ENCODE data around the gene FLOT2. TPM values are rescaled to one million over a fixed set of nuclear protein-coding genes. Genes with fewer than 3 reads are reported as not detected.

The FLOT2 gene
- total and polyA plus RNA-seq, 10 of the 15 experiments (the other 5 are each of a cell fraction or from before 2014, with no cell fraction given): 56.8 to 302 (median 149) TPM

DNA sequence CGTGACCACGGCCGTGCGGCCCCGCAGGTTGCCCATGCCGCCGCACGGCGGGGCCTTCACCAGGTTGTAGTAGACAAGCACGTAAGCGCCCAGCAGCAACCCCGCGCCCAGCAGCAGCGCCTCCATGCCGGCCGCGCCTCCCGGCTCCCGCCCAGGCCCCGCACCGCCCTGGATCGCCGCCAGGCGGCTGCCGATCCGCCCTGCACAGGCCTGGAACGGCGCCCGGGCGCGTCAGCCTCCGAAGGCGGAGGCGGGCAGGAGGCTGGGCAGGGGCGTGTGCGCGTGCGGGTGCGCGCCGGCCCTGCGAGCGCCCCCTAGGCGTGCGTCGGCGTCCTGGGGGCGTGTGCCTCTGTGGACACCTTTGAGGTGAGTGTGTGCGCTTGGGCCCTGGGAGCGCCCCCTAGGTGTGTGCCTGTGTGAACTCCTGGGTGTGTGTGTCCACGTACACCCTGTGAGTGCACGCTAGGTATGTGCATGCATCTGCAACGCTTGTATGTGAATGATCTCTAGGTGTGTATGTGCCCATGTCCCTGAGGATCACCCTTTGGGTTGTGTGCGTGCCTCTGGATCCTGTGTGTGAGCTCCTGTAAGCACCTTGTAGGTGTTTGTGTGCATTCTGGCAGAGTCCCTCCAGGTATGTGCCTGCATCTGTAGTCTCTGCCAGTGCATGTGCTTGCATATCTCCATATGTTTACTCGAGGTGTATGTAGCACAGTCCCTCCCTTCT lies 5.4 kb upstream of the FLOT2 start, which contains the start of gene DHRS13 (continued):
- TF ChIP-seq, protein P1, sequence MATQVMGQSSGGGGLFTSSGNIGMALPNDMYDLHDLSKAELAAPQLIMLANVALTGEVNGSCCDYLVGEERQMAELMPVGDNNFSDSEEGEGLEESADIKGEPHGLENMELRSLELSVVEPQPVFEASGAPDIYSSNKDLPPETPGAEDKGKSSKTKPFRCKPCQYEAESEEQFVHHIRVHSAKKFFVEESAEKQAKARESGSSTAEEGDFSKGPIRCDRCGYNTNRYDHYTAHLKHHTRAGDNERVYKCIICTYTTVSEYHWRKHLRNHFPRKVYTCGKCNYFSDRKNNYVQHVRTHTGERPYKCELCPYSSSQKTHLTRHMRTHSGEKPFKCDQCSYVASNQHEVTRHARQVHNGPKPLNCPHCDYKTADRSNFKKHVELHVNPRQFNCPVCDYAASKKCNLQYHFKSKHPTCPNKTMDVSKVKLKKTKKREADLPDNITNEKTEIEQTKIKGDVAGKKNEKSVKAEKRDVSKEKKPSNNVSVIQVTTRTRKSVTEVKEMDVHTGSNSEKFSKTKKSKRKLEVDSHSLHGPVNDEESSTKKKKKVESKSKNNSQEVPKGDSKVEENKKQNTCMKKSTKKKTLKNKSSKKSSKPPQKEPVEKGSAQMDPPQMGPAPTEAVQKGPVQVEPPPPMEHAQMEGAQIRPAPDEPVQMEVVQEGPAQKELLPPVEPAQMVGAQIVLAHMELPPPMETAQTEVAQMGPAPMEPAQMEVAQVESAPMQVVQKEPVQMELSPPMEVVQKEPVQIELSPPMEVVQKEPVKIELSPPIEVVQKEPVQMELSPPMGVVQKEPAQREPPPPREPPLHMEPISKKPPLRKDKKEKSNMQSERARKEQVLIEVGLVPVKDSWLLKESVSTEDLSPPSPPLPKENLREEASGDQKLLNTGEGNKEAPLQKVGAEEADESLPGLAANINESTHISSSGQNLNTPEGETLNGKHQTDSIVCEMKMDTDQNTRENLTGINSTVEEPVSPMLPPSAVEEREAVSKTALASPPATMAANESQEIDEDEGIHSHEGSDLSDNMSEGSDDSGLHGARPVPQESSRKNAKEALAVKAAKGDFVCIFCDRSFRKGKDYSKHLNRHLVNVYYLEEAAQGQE (IDR thresholded peaks at IDR 0.05; ENCODE audit: low read depth, low read length): no peak; the same call in 1 of the 2 replicates
- TF ChIP-seq RBBP5 (conservative IDR thresholded peaks at IDR 0.05): no peak
- peak; percentile 46 for TF ChIP-seq ATF7 (IDR thresholded peaks at IDR 0.05; ENCODE audit: low read depth)
- TF ChIP-seq MLLT1 (IDR thresholded peaks at IDR 0.05): 0 out of 2 replicates have a peak, but pooled peaks have one; percentile 10
- TF ChIP-seq CHD2 (IDR thresholded peaks at IDR 0.05; ENCODE audit: borderline replicate concordance, low read depth, low read length): 0 out of 2 replicates have a peak, but pooled peaks have one; percentile 56
- TF ChIP-seq BCL11A (IDR thresholded peaks at IDR 0.05; ENCODE audit: low read depth, low read length): 0 out of 2 replicates have a peak, but pooled peaks have one; percentile 27
- no peak for TF ChIP-seq YBX1 (IDR thresholded peaks at IDR 0.05)
- TF ChIP-seq, protein P2, sequence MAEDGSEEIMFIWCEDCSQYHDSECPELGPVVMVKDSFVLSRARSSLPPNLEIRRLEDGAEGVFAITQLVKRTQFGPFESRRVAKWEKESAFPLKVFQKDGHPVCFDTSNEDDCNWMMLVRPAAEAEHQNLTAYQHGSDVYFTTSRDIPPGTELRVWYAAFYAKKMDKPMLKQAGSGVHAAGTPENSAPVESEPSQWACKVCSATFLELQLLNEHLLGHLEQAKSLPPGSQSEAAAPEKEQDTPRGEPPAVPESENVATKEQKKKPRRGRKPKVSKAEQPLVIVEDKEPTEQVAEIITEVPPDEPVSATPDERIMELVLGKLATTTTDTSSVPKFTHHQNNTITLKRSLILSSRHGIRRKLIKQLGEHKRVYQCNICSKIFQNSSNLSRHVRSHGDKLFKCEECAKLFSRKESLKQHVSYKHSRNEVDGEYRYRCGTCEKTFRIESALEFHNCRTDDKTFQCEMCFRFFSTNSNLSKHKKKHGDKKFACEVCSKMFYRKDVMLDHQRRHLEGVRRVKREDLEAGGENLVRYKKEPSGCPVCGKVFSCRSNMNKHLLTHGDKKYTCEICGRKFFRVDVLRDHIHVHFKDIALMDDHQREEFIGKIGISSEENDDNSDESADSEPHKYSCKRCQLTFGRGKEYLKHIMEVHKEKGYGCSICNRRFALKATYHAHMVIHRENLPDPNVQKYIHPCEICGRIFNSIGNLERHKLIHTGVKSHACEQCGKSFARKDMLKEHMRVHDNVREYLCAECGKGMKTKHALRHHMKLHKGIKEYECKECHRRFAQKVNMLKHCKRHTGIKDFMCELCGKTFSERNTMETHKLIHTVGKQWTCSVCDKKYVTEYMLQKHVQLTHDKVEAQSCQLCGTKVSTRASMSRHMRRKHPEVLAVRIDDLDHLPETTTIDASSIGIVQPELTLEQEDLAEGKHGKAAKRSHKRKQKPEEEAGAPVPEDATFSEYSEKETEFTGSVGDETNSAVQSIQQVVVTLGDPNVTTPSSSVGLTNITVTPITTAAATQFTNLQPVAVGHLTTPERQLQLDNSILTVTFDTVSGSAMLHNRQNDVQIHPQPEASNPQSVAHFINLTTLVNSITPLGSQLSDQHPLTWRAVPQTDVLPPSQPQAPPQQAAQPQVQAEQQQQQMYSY (CRISPR knock-in tag; IDR thresholded peaks at IDR 0.05): no peak
- no peak for TF ChIP-seq WRNIP1 (IDR thresholded peaks at IDR 0.05; ENCODE audit: borderline replicate concordance, low read depth, low read length)
- TF ChIP-seq NFIC (IDR thresholded peaks at IDR 0.05; ENCODE audit: low read depth, low read length): no peak
- peak; percentile 93 for TF ChIP-seq MXI1 (IDR thresholded peaks at IDR 0.05; ENCODE audit: low read depth, low read length)
- peak; percentile 42; the same call in 1 of the 2 replicates for TF ChIP-seq ZNF384 (IDR thresholded peaks at IDR 0.05; ENCODE audit: borderline replicate concordance, low read depth, low read length)
- no peak for TF ChIP-seq SUPT20H (IDR thresholded peaks at IDR 0.05; ENCODE audit: borderline replicate concordance, control insufficient read depth, low read depth, low read length)
- TF ChIP-seq, protein P3, sequence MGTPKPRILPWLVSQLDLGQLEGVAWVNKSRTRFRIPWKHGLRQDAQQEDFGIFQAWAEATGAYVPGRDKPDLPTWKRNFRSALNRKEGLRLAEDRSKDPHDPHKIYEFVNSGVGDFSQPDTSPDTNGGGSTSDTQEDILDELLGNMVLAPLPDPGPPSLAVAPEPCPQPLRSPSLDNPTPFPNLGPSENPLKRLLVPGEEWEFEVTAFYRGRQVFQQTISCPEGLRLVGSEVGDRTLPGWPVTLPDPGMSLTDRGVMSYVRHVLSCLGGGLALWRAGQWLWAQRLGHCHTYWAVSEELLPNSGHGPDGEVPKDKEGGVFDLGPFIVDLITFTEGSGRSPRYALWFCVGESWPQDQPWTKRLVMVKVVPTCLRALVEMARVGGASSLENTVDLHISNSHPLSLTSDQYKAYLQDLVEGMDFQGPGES (IDR thresholded peaks at IDR 0.05): peak; percentile 42; the same call in 1 of the 2 replicates
- peak; percentile 75 for TF ChIP-seq NR2F1 (conservative IDR thresholded peaks at IDR 0.05)
- no peak for TF ChIP-seq NFYA (IDR thresholded peaks at IDR 0.05; ENCODE audit: borderline replicate concordance, low read depth, low read length)
- 0 out of 2 replicates have a peak, but pooled peaks have one; percentile 78 for TF ChIP-seq STAT1 (conservative IDR thresholded peaks at IDR 0.05)

All from GM12878 (cell line).